WTC11 (cell line): ENCODE results near the gene SLC5A3.

Source experiments
- ATF2 ChIP-seq: sonication (generic); formaldehyde crosslinking; IDR thresholded peaks from 2 replicates; pipeline ENCODE4 v1.8.1; 2022; ENCODE audit warnings: low read depth, missing genetic modification reagents, borderline replicate concordance
- CTCF ChIP-seq: fragments of 200-600 bp; IDR thresholded peaks from 2 replicates; pipeline ENCODE4 v1.8.0; 2022; ENCODE audit warnings: antibody characterized with exemption
- E2F5 ChIP-seq: sonication (generic); formaldehyde crosslinking; IDR thresholded peaks from 2 replicates; pipeline ENCODE4 v1.8.1; 2022; ENCODE audit warnings: mild to moderate bottlenecking, moderate library complexity, missing genetic modification reagents
- FOXK1 ChIP-seq: sonication (generic); formaldehyde crosslinking; IDR thresholded peaks from 2 replicates; pipeline ENCODE4 v1.8.0; 2022; ENCODE audit warnings: mild to moderate bottlenecking, moderate library complexity, missing genetic modification reagents
- FOXP4 ChIP-seq: sonication (generic); formaldehyde crosslinking; IDR thresholded peaks from 2 replicates; pipeline ENCODE4 v1.8.0; 2022; ENCODE audit warnings: mild to moderate bottlenecking, missing genetic modification reagents
- JAZF1 ChIP-seq: fragments of 250-450 bp; sonication (Bioruptor Pico); IDR thresholded peaks from 2 replicates; pipeline ENCODE4 v1.9.0; 2021; ENCODE audit warnings: moderate library complexity, mild to moderate bottlenecking, inconsistent platforms
- NFE2L1 ChIP-seq: sonication (generic); formaldehyde crosslinking; IDR thresholded peaks from 2 replicates; pipeline ENCODE4 v1.8.1; 2023; ENCODE audit warnings: missing genetic modification reagents
- SP1 ChIP-seq: sonication (generic); formaldehyde crosslinking; conservative IDR thresholded peaks from 2 replicates; pipeline ENCODE4 v1.8.1; 2022; ENCODE audit warnings: missing genetic modification reagents
- STAT6 ChIP-seq: sonication (generic); formaldehyde crosslinking; conservative IDR thresholded peaks from 2 replicates; pipeline ENCODE4 v1.8.1; 2023; ENCODE audit warnings: mild to moderate bottlenecking, low read depth, missing genetic modification reagents, moderate library complexity
- ZNF425 ChIP-seq: fragments of 250-450 bp; sonication (Bioruptor Pico); conservative IDR thresholded peaks from 2 replicates; pipeline ENCODE4 v1.9.0; 2021; ENCODE audit warnings: mild to moderate bottlenecking

- TF ChIP-seq CTCF (no peak), ATF2 (CRISPR knock-in tag) (no peak), JAZF1 (CRISPR knock-in tag) (no peak), STAT6 (CRISPR knock-in tag) (no peak), NFE2L1 (CRISPR knock-in tag) (no peak), E2F5 (CRISPR knock-in tag) (no peak), FOXP4 (CRISPR knock-in tag) (no peak), FOXK1 (CRISPR knock-in tag) (no peak), SP1 (CRISPR knock-in tag) (no peak), ZNF425 (no peak)
Measured at GRCh38 chr21:34046917-34047316, 26.5 kb upstream of the SLC5A3 start.
